GM06990 (cell line): ENCODE results near the gene AP2A2.
A peak's percentile ranks its signal among the peaks of the same experiment; 100 is the strongest.

ENCODE experiments used
- DNase-seq: peaks from one replicate; pipeline ENCODE4 v3.0.0-alpha.2; 2011; ENCODE audit not compliant: insufficient read length; ENCODE audit errors: extremely low read depth
- H3K27me3 ChIP-seq: replicated peaks from 2 replicates; pipeline ENCODE4 v1.6.0; 2011; ENCODE audit warnings: low read length; ENCODE audit not compliant: control insufficient read depth, insufficient read depth
- H3K36me3 ChIP-seq: 2 replicates; pipeline ENCODE4 v1.5.1; 2011; ENCODE audit warnings: low read length; ENCODE audit not compliant: control insufficient read depth, insufficient read depth
- H3K4me3 ChIP-seq: replicated peaks from 2 replicates; pipeline ENCODE4 v1.5.1; 2011; ENCODE audit warnings: low read depth, mild to moderate bottlenecking, control low read depth, low read length
- CTCF ChIP-seq: IDR thresholded peaks from 2 replicates; pipeline ENCODE4 v1.5.1; 2011; ENCODE audit warnings: low read length, control low read depth, mild to moderate bottlenecking, inconsistent platforms; ENCODE audit not compliant: insufficient read depth, poor library complexity, severe bottlenecking

AP2A2 gene

GRCh38 chr11:923691-924405 is 1.8 kb upstream of the AP2A2 start:
- TF ChIP-seq CTCF: no peak
- Histone ChIP-seq H3K27me3 (no peaks in the 10 kb centered on the region), H3K4me3 (no peak overlapping the region), H3K36me3 (no peaks in the 10 kb centered on the region)
- DNase-seq: no peak

DNA sequence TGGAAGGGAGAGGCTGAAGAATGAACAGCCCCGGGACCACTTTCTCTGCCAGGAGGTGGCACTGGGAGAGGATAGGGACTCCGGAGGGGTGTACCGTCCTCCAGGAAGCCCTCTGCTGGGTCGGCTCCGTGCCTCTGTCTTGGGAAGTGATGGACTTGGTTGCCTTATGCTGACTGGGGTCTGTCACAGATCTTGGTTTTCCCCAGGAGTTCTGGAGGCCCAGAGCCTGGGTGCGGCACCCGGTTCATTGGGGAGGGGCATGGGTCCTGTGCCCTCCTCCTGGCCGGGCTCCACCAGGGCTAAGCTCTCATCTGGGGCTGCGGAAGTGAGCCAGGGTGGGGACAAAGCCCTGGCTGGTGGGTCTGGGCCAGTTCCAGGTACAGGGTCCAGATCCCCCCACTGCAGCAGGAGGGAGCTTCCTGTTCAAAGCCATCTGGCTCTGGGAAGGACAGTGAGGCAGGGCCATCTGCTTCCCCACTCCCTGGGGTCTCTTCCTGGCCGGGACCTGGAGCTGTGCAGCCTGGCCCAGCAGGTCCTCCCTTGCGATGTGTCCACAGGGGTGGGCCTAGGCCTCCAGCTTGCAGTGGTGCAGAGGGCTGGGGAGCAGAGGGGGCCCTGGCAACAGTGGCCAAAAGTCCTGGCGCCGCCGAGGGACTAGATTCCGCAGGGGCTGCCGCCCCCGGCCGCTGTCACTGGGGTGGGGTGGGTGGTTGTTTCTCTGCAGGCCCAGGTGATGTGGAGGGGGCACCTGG is 1.1 kb upstream of the AP2A2 start:
- Histone ChIP-seq H3K4me3 (no peak overlapping the region), H3K27me3 (no peaks in the 10 kb centered on the region), H3K36me3 (no peaks in the 10 kb centered on the region)
- no peak for DNase-seq
- TF ChIP-seq CTCF: no peak

GRCh38 chr11:925158-925495 is 543 bp upstream of the AP2A2 start:
- no peaks in the 10 kb centered on the region for H3K36me3 ChIP-seq
- no peaks in the 10 kb centered on the region for H3K27me3 ChIP-seq
- no peak for TF ChIP-seq CTCF
- peak overlapping the region; percentile 49 for H3K4me3 ChIP-seq
- DNase-seq: no peak

GRCh38 chr11:926341-926916 is 759 bp downstream of the AP2A2 start:
- Histone ChIP-seq H3K27me3 (no peaks in the 10 kb centered on the region), H3K36me3 (no peaks in the 10 kb centered on the region), H3K4me3 (peak overlapping the region; percentile 68)
- no peak for DNase-seq
- TF ChIP-seq CTCF: no peak

- no peak overlapping the region for H3K4me3 ChIP-seq
- H3K27me3 ChIP-seq: no peaks in the 10 kb centered on the region
- no peak for DNase-seq
- no peak for TF ChIP-seq CTCF
- no peaks in the 10 kb centered on the region for H3K36me3 ChIP-seq
Measured at GRCh38 chr11:927871-928270, 2.2 kb downstream of the AP2A2 start.
